ENCODE results near the gene PARVA. TPM values are rescaled to one million over a fixed set of nuclear protein-coding genes. Genes with fewer than 3 reads are reported as not detected.

PARVA gene
- total and polyA plus RNA-seq, 2 donors from 2014 or later, result 25.1 to 80.3 TPM

DNA sequence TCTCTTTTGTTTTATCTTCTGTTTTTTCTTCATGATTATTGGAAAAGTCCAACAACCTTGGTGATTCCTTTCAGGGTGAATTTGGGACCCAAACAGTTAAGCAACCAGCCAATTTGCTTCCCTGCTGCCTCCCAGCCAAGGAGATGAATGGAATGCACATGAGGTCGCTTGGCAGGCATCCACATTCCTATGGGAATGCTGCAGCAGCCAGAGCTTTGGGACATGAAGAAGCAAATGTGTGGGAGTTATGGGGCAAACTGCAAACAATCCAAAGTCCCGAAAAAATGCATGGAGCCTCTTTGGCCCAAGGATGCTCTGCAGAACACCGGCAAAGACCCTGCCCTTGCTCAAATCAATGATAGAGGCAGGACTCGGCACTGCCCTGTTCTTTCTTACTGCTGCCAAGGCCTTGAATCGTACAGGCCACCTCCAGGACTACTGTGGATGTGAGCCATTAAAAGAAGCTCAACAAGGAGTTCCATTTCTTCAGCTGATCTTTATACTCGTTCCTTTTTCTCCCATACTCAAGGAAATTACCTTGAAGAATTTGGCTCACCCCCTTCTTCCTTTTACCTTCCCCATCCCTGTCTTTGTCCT is 179.5 kb downstream of the PARVA start:
- H3K27ac ChIP-seq (ENCODE audit: low read depth in 2 of 2, low read length in 2 of 2), result no peak overlapping the region
- H3K9ac ChIP-seq (ENCODE audit: low read length in 3 of 3), result no peak overlapping the region
- FAIRE-seq, result peak; percentile 32

DNA sequence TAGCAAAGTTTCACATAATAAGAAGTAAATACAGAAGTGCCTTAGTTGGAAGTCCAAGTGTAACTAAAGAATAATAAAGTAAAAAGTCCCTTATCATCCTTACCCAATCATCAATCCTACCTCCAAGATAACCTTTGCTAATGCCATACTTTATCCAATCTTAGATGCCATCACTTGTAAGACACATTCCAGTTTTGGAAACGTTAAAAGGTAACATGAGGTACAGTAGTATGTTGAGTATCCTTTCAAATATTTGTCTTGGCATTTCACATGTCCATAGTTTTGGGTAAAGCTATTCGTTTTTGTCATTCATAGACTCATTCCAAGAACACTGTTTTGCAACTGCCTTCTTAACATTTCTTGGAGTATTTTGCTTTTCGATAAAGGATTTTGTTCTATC is 181.6 kb downstream of the PARVA start:
- no peak for FAIRE-seq
- intact Hi-C loops (cut with DNase I), result no loop called here

More for the DNA sequence above, 179.5 kb downstream of the PARVA start:
- TF ChIP-seq, protein P1, sequence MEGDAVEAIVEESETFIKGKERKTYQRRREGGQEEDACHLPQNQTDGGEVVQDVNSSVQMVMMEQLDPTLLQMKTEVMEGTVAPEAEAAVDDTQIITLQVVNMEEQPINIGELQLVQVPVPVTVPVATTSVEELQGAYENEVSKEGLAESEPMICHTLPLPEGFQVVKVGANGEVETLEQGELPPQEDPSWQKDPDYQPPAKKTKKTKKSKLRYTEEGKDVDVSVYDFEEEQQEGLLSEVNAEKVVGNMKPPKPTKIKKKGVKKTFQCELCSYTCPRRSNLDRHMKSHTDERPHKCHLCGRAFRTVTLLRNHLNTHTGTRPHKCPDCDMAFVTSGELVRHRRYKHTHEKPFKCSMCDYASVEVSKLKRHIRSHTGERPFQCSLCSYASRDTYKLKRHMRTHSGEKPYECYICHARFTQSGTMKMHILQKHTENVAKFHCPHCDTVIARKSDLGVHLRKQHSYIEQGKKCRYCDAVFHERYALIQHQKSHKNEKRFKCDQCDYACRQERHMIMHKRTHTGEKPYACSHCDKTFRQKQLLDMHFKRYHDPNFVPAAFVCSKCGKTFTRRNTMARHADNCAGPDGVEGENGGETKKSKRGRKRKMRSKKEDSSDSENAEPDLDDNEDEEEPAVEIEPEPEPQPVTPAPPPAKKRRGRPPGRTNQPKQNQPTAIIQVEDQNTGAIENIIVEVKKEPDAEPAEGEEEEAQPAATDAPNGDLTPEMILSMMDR (IDR thresholded peaks at IDR 0.05; ENCODE audit: borderline replicate concordance, extremely low read depth, insufficient read depth), result no peak
- Histone ChIP-seq H3K4me1 (ENCODE audit: control insufficient read depth in 2 of 3, insufficient read depth in 2 of 3, low read depth in 1 of 3, low read length in 3 of 3) (peaks cover 0 to 8% (median 6%) of the 10 kb centered on the region in 3 donors), H3K9me3 (ENCODE audit: control insufficient read depth in 2 of 3, insufficient read depth in 1 of 3, low read length in 3 of 3) (peaks cover 0 to 3% (median 0%) of the 10 kb centered on the region in 3 donors), H3K4me3 (ENCODE audit: low read length in 3 of 3) (no peak overlapping the region), H3K36me3 (ENCODE audit: control insufficient read depth in 2 of 3, insufficient read depth in 3 of 3, low read length in 3 of 3) (no peaks in the 10 kb centered on the region), H3K27me3 (ENCODE audit: control insufficient read depth, insufficient read depth, low read length) (no peaks in the 10 kb centered on the region)
- peak; percentile 68 to 95 (median 85) for DNase-seq
- intact Hi-C loops (cut with DNase I), result no loop called here

DNA sequence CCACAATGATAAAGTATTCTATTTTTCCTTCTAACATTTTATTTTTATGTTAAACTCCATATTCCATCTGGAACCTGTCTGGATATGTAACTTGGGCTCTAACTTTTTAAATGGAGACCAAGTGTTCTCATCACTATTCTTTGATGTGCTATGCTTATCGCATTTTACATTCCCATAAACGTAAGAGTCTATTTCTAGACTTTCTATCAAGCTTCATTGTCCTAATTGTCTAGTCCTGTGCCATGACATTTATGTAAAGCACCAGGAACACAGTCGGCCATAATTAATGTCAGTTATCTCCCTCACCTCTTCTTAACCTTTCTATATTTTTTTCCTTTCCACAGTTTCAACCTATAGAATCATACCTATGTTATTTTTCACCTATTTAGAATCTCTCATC is 183.0 kb downstream of the PARVA start:
- DNase-seq (no peak), FAIRE-seq (no peak)
- Histone ChIP-seq H3K27me3 (ENCODE audit: control insufficient read depth, insufficient read depth, low read length) (no peaks in the 10 kb centered on the region), H3K4me1 (ENCODE audit: control insufficient read depth in 2 of 3, insufficient read depth in 2 of 3, low read depth in 1 of 3, low read length in 3 of 3) (peaks cover 0 to 7% (median 6%) of the 10 kb centered on the region in 3 donors), H3K9ac (ENCODE audit: low read length in 3 of 3) (no peak overlapping the region), H3K9me3 (ENCODE audit: control insufficient read depth in 2 of 3, insufficient read depth in 1 of 3, low read length in 3 of 3) (no peaks in the 10 kb centered on the region), H3K36me3 (ENCODE audit: control insufficient read depth in 2 of 3, insufficient read depth in 3 of 3, low read length in 3 of 3) (no peaks in the 10 kb centered on the region), H3K27ac (ENCODE audit: low read depth in 2 of 2, low read length in 2 of 2) (no peak overlapping the region), H3K4me3 (ENCODE audit: low read length in 3 of 3) (no peak overlapping the region)
- TF ChIP-seq, protein P1 (IDR thresholded peaks at IDR 0.05; ENCODE audit: borderline replicate concordance, extremely low read depth, insufficient read depth), result no peak
- intact Hi-C loops (cut with DNase I), result no loop called here

More for the DNA sequence above, 181.6 kb downstream of the PARVA start:
- no peak overlapping the region for H3K27ac ChIP-seq (ENCODE audit: low read depth in 2 of 2, low read length in 2 of 2)
- no peak overlapping the region for H3K9ac ChIP-seq (ENCODE audit: low read length in 3 of 3)
- no peaks in the 10 kb centered on the region for H3K36me3 ChIP-seq (ENCODE audit: control insufficient read depth in 2 of 3, insufficient read depth in 3 of 3, low read length in 3 of 3)
- peaks cover 0 to 2% (median 0%) of the 10 kb centered on the region in 3 donors for H3K9me3 ChIP-seq (ENCODE audit: control insufficient read depth in 2 of 3, insufficient read depth in 1 of 3, low read length in 3 of 3)
- no peaks in the 10 kb centered on the region for H3K27me3 ChIP-seq (ENCODE audit: control insufficient read depth, insufficient read depth, low read length)
- TF ChIP-seq, protein P1 (IDR thresholded peaks at IDR 0.05; ENCODE audit: borderline replicate concordance, extremely low read depth, insufficient read depth), result no peak
- H3K4me3 ChIP-seq (ENCODE audit: low read length in 3 of 3), result no peak overlapping the region
- no peak for DNase-seq
- peaks cover 0 to 7% (median 6%) of the 10 kb centered on the region in 3 donors for H3K4me1 ChIP-seq (ENCODE audit: control insufficient read depth in 2 of 3, insufficient read depth in 2 of 3, low read depth in 1 of 3, low read length in 3 of 3)

Measured in kidney (tissue), 14 donors.